ENCODE data around the gene QRICH2. TPM values are rescaled to one million over a fixed set of nuclear protein-coding genes. Genes with fewer than 3 reads are reported as not detected.

QRICH2 gene
- total RNA-seq, 1 donor from 2014 or later, result 3.8 TPM

- Mint-ChIP-seq H3K27me3 (ENCODE audit: low read depth, unreplicated experiment) (peaks cover 12% of the 10 kb centered on the region), H3K27ac (ENCODE audit: unreplicated experiment) (no peak overlapping the region), H3K9me3 (ENCODE audit: unreplicated experiment) (no peaks in the 10 kb centered on the region), H3K4me1 (ENCODE audit: low read depth, unreplicated experiment) (peaks cover 22% of the 10 kb centered on the region), H3K4me3 (ENCODE audit: unreplicated experiment) (no peak overlapping the region), H3K36me3 (ENCODE audit: low read depth, unreplicated experiment) (no peaks in the 10 kb centered on the region)
- H3K36me3 ChIP-seq (ENCODE audit: insufficient read depth, low read length), result no peaks in the 10 kb centered on the region
- FAIRE-seq (no peak), DNase-seq (ENCODE audit: low read depth) (no peak)
- peaks cover 10% of the 10 kb centered on the region for H3K27me3 ChIP-seq (ENCODE audit: insufficient read depth, low read length)
- no peak overlapping the region for H3K4me2 ChIP-seq (ENCODE audit: low read length)
- H3K9ac ChIP-seq (ENCODE audit: low read length), result no peak overlapping the region
- H2AFZ ChIP-seq (ENCODE audit: low read depth, low read length), result no peak overlapping the region
- H4K20me1 ChIP-seq (ENCODE audit: insufficient read depth, low read length), result no peaks in the 10 kb centered on the region
- H3K4me1 ChIP-seq (ENCODE audit: insufficient read depth, low read length), result peaks cover 2% of the 10 kb centered on the region
- H3K27ac ChIP-seq (ENCODE audit: low read depth, low read length), result no peak overlapping the region
- TF ChIP-seq CTCF (IDR thresholded peaks at IDR 0.05; ENCODE audit: insufficient read depth, low read depth, low read length) (no peak), EZH2 (IDR thresholded peaks at IDR 0.05; ENCODE audit: insufficient read depth, low read length) (no peak)
- no peaks in the 10 kb centered on the region for H3K79me2 ChIP-seq (ENCODE audit: insufficient read depth, low read length)
- H3K4me3 ChIP-seq (ENCODE audit: insufficient read depth, low read depth, low read length), result no peak overlapping the region
- H3K9me3 ChIP-seq (ENCODE audit: insufficient read depth, low read depth, low read length), result no peaks in the 10 kb centered on the region
These were observed 57.9 kb downstream of the QRICH2 start for GRCh38 chr17:76250141-76250540.

GRCh38 chr17:76248013-76248782 is 59.9 kb downstream of the QRICH2 start:
- H3K4me3 Mint-ChIP-seq (ENCODE audit: unreplicated experiment), result no peak overlapping the region
- H3K27me3 Mint-ChIP-seq (ENCODE audit: low read depth, unreplicated experiment), result peaks cover 30% of the 10 kb centered on the region
- Histone ChIP-seq H2AFZ (ENCODE audit: low read depth, low read length) (no peak overlapping the region), H3K4me1 (ENCODE audit: insufficient read depth, low read length) (peaks cover 2% of the 10 kb centered on the region), H3K27ac (ENCODE audit: low read depth, low read length) (no peak overlapping the region), H3K4me2 (ENCODE audit: low read length) (no peak overlapping the region), H3K9me3 (ENCODE audit: insufficient read depth, low read depth, low read length) (no peaks in the 10 kb centered on the region), H3K9ac (ENCODE audit: low read length) (no peak overlapping the region), H3K27me3 (ENCODE audit: insufficient read depth, low read length) (peaks cover 24% of the 10 kb centered on the region), H3K4me3 (ENCODE audit: insufficient read depth, low read depth, low read length) (no peak overlapping the region), H4K20me1 (ENCODE audit: insufficient read depth, low read length) (no peaks in the 10 kb centered on the region), H3K79me2 (ENCODE audit: insufficient read depth, low read length) (no peaks in the 10 kb centered on the region), H3K36me3 (ENCODE audit: insufficient read depth, low read length) (no peaks in the 10 kb centered on the region)
- H3K9me3 Mint-ChIP-seq (ENCODE audit: unreplicated experiment), result no peaks in the 10 kb centered on the region
- no peak overlapping the region for H3K27ac Mint-ChIP-seq (ENCODE audit: unreplicated experiment)
- no peaks in the 10 kb centered on the region for H3K36me3 Mint-ChIP-seq (ENCODE audit: low read depth, unreplicated experiment)
- DNase-seq (ENCODE audit: low read depth) (no peak), FAIRE-seq (no peak)
- H3K4me1 Mint-ChIP-seq (ENCODE audit: low read depth, unreplicated experiment), result peaks cover 21% of the 10 kb centered on the region
- TF ChIP-seq CTCF (IDR thresholded peaks at IDR 0.05; ENCODE audit: insufficient read depth, low read depth, low read length), result no peak
- TF ChIP-seq EZH2 (IDR thresholded peaks at IDR 0.05; ENCODE audit: insufficient read depth, low read length), result no peak

GRCh38 chr17:76247304-76247703 is 60.8 kb downstream of the QRICH2 start:
- peaks cover 38% of the 10 kb centered on the region for H3K27me3 Mint-ChIP-seq (ENCODE audit: low read depth, unreplicated experiment)
- no peak overlapping the region for H3K9ac ChIP-seq (ENCODE audit: low read length)

More at GRCh38 chr17:76247304-76247703, 60.8 kb downstream of the QRICH2 start:
- Histone ChIP-seq H3K36me3 (ENCODE audit: insufficient read depth, low read length) (no peaks in the 10 kb centered on the region), H3K4me3 (ENCODE audit: insufficient read depth, low read depth, low read length) (no peak overlapping the region), H3K79me2 (ENCODE audit: insufficient read depth, low read length) (no peaks in the 10 kb centered on the region), H4K20me1 (ENCODE audit: insufficient read depth, low read length) (no peaks in the 10 kb centered on the region), H3K9me3 (ENCODE audit: insufficient read depth, low read depth, low read length) (no peaks in the 10 kb centered on the region), H3K27ac (ENCODE audit: low read depth, low read length) (no peak overlapping the region), H3K4me1 (ENCODE audit: insufficient read depth, low read length) (peaks cover 1% of the 10 kb centered on the region), H3K27me3 (ENCODE audit: insufficient read depth, low read length) (peaks cover 33% of the 10 kb centered on the region), H3K4me2 (ENCODE audit: low read length) (no peak overlapping the region), H2AFZ (ENCODE audit: low read depth, low read length) (no peak overlapping the region)
- TF ChIP-seq EZH2 (IDR thresholded peaks at IDR 0.05; ENCODE audit: insufficient read depth, low read length) (no peak), CTCF (IDR thresholded peaks at IDR 0.05; ENCODE audit: insufficient read depth, low read depth, low read length) (no peak)
- Mint-ChIP-seq H3K36me3 (ENCODE audit: low read depth, unreplicated experiment) (no peaks in the 10 kb centered on the region), H3K27ac (ENCODE audit: unreplicated experiment) (no peak overlapping the region), H3K4me3 (ENCODE audit: unreplicated experiment) (no peak overlapping the region), H3K9me3 (ENCODE audit: unreplicated experiment) (no peaks in the 10 kb centered on the region), H3K4me1 (ENCODE audit: low read depth, unreplicated experiment) (peaks cover 14% of the 10 kb centered on the region)
- FAIRE-seq (no peak), DNase-seq (ENCODE audit: low read depth) (no peak)

All from astrocyte (in vitro differentiated cells and primary cell).